Testis (tissue), 2 donors: Measurements from ENCODE around the gene UNC50.

Experiments
- CTCF ChIP-seq, 3 experiments: fragments of 450-650 bp in 2 of 3; fragments of 200-600 bp in 1 of 3; sonication (generic) in 1 of 3; IDR thresholded peaks; one replicate each; pipeline ENCODE4 v1.5.1; 2016 to 2019; ENCODE audit warnings: antibody characterized with exemption in 3 of 3, mild to moderate bottlenecking in 2 of 3, moderate library complexity in 1 of 3
- POLR2A ChIP-seq: fragments of 450-650 bp; IDR thresholded peaks from one replicate; pipeline ENCODE4 v1.6.1; 2017; ENCODE audit warnings: antibody characterized with exemption, mild to moderate bottlenecking, moderate library complexity

- TF ChIP-seq CTCF (IDR thresholded peaks at IDR 0.05) (no peak), POLR2A (no peak)
Observed at GRCh38 chr2:98558852-98559530, 49.4 kb upstream of the UNC50 start.
